Measurements from ENCODE around the gene SF3A2.

SF3A2 gene

DNA sequence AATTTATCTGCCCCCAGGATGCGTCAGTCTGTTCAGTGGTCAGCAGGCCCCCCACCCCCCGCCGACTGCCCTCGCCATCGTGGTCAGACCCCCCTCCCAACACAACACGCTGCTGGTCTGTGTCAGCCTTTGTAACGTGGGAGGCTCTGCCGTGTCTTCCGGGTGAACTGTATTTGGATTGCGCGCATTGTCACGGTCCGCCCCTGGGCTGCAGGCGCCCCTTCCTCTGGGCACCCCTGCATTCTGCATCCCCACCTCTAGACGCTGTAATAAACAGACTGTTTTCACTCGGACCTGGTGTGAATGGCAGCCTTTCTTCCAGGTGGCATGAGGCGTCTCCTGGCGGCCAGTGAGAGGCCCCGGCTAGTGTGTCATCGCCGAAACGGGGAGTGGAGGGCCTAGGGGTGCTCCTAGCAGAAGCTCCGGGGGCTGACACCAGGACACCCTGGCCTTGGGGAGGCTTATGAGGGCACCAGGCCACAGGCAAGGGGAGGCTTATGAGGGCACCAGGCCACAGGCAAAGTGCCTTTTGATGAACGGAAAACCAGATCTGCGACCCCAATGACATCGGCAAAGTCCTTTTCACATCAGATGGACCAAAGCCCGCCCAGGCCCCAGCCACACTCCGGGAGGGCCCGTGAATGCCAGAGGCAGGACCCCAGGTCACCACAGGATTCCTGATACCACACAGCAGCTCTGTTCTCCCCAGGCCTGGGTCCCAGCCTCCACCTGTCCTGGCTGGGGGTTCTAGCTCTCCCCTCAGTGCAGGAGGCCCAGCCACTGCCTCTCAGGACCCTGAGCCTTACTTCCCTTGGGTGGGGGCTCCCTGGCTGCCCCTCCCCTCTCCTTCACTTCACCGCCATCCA, 4.1 kb upstream of the SF3A2 start:
- in situ Hi-C loops (cut with HindIII; ENCODE audit: low pct_unique_long_range_greater_than_20kb, low sequenced_read_pairs): no loop called here
- no peak for TF ChIP-seq JUND (IDR thresholded peaks at IDR 0.05; ENCODE audit: low read depth)
- DNase-seq (ENCODE audit: low read depth in 1 of 2, low spot score in 1 of 2): no peak

- no peak for DNase-seq (ENCODE audit: low read depth in 1 of 2, low spot score in 1 of 2)
- in situ Hi-C loops (cut with HindIII; ENCODE audit: low pct_unique_long_range_greater_than_20kb, low sequenced_read_pairs): no loop called here
- no peak for TF ChIP-seq JUND (IDR thresholded peaks at IDR 0.05; ENCODE audit: low read depth)
Observed at GRCh38 chr19:2233601-2234280, 2.9 kb upstream of the SF3A2 start.

- TF ChIP-seq JUND (IDR thresholded peaks at IDR 0.05; ENCODE audit: low read depth): no peak
- in situ Hi-C loops (cut with HindIII; ENCODE audit: low pct_unique_long_range_greater_than_20kb, low sequenced_read_pairs): no loop called here
Observed at GRCh38 chr19:2234996-2235380, 1.6 kb upstream of the SF3A2 start.

GRCh38 chr19:2235381-2236063, 1.1 kb upstream of the SF3A2 start:
- in situ Hi-C loops (cut with HindIII; ENCODE audit: low pct_unique_long_range_greater_than_20kb, low sequenced_read_pairs): no loop called here
- peak in 1 of 2 experiments; percentile 22 for DNase-seq (ENCODE audit: low read depth in 1 of 2, low spot score in 1 of 2)

More at GRCh38 chr19:2234996-2235380, 1.6 kb upstream of the SF3A2 start:
- DNase-seq (ENCODE audit: low read depth in 1 of 2, low spot score in 1 of 2): no peak

DNA sequence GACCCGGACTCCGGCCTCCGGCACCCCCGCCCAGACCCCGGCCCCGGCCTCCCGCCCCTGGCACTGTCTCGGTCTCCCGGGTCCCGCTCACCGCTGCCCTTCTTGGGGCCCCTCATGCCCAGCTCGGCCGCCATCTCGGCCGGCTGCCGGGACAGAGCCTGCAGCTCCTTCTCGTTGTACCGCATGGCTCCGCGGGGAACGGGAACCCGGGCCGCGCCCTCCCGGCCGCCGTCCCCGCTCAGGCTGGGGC, 635 bp upstream of the SF3A2 start:
- in situ Hi-C loops (cut with HindIII; ENCODE audit: low pct_unique_long_range_greater_than_20kb, low sequenced_read_pairs): no loop called here
- DNase-seq (ENCODE audit: low read depth in 1 of 2, low spot score in 1 of 2): no peak
- TF ChIP-seq JUND (IDR thresholded peaks at IDR 0.05; ENCODE audit: low read depth): no peak

More at GRCh38 chr19:2235381-2236063, 1.1 kb upstream of the SF3A2 start:
- no peak for TF ChIP-seq JUND (IDR thresholded peaks at IDR 0.05; ENCODE audit: low read depth)

DNA sequence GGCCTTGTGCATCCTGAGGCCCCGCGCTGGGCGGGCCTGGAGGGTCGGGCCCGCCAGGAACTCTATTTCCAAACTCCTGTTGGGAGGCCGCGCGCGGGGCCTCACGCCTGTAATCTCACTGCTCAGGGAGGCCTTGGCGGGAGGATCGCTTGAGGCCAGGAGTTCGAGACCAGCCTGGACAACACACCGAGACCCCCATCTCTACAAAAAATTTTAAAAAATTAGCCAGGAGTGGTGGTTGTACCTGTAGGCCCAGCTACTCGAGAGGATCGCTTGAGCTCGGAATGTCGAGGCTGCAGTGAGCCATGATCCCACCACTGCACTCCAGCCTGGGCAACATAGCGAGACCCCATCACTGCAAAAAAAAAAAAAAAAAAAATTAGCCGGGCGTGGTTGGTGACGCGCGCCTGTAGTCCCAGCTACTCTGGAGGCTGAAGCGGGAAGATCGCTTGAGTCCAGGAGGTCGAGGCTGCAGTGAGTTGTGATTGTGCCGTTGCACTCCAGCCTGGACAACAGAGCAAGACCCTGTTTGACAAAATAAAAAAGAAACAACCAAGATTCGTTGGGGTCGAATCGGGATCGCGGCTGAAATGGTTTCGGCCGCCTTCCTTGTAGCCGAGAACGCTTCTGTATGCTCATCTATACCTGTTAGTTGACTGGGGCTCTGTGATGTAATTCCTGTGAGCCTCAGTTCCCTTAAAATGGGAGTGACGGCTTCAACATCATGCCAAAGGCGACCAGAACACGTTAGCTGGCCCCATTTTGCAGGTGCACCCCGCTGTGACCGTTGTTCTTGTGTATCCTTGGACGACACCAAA, 636 bp downstream of the SF3A2 start:
- no peak for DNase-seq (ENCODE audit: low read depth in 1 of 2, low spot score in 1 of 2)
- TF ChIP-seq JUND (IDR thresholded peaks at IDR 0.05; ENCODE audit: low read depth): no peak
- in situ Hi-C loops (cut with HindIII; ENCODE audit: low pct_unique_long_range_greater_than_20kb, low sequenced_read_pairs): no loop called here

DNA sequence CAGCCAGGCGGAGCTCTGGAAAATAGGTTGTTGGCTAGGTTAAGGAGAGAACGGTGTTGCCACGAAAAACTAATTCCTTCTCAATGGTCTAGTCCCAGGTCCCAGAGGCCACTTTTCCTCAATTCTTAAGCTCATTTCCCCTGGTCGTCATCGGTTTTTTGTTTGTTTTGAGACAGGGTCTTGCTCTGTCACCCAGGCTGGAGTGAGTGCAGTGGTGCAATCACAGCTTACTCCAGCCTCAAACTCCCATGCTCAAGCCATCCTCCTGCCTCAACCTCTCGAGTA, 1.2 kb downstream of the SF3A2 start:
- in situ Hi-C loops (cut with HindIII; ENCODE audit: low pct_unique_long_range_greater_than_20kb, low sequenced_read_pairs): no loop called here
- TF ChIP-seq JUND (IDR thresholded peaks at IDR 0.05; ENCODE audit: low read depth): no peak

DNA sequence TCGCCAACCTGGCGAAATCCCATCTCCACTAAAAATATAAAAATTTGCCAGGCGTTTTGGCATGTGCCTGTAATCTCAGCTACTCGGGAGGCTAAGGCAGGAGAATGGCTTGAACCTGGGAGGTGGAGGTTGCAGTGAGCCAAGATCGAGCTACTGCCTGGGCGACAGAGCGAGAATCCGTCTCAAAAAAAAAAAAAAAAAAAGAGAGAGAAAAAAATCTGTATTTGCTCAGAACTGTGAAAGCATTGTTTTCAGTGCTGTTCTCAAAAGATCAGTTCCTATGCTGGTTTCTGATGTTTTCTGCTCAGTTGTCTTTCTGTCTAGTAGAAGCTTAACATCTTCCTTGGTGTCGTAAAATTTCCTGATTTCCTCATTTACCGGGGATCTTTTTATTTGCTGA, 2.5 kb downstream of the SF3A2 start:
- no peak for TF ChIP-seq JUND (IDR thresholded peaks at IDR 0.05; ENCODE audit: low read depth)
- in situ Hi-C loops (cut with HindIII; ENCODE audit: low pct_unique_long_range_greater_than_20kb, low sequenced_read_pairs): no loop called here
- no peak for DNase-seq (ENCODE audit: low read depth in 1 of 2, low spot score in 1 of 2)

More for the DNA sequence above, 1.2 kb downstream of the SF3A2 start:
- DNase-seq (ENCODE audit: low read depth in 1 of 2, low spot score in 1 of 2): no peak

DNA sequence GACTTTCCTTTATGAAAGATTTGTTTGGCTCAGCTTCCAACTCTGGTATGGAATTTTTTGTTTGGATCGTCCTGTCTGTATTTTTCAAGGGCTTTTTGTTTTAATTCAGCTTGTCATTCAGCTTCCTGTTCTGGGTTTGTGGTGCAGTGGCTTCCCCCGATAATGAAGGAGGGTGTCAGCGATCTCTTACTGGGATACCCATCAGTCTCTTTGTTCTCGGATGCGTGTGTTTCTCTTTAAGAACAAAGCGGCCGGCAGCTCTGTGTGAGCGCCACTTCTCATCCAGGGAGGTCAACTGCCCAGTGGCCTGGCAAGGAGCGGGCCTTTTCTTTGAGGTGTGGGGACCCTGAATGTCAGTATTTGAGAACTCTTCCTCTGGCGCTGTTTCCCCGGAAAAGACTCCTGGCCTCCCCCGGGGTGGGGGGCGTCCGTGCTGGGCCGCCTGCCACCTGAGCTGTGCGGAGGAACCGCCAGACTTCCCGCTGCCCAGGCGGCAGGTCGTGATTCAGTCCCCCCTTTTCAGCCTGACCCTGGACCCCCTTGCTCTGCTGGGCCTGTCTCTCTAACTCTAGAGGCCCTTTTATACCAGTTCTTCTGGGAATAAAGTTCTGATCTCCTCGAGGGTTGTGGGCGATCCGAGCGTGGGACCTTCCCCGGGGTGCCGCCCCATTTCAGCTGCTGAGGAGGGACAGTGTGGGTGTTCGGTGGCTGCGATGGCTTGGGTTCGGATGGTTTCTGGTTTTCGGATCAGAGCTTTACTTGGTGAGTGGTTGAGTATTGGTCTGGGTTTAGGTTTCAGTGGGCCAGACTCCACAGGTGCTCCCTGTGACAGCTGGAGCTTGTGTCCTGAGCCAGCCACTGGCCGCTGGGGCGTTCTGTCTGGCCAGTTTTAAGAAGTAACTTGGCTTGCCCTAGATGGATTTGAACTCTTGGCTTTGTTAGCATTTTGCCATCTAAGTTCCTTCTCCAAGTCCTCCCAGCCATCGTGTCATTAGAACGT, 3.4 kb downstream of the SF3A2 start:
- TF ChIP-seq JUND (IDR thresholded peaks at IDR 0.05; ENCODE audit: low read depth): no peak
- peak in 1 of 2 experiments; percentile 30 for DNase-seq (ENCODE audit: low read depth in 1 of 2, low spot score in 1 of 2)
- in situ Hi-C loops (cut with HindIII; ENCODE audit: low pct_unique_long_range_greater_than_20kb, low sequenced_read_pairs): no loop called here

GRCh38 chr19:2240881-2241760, 4.5 kb downstream of the SF3A2 start:
- peak in 1 of 2 experiments; percentile 39 for DNase-seq (ENCODE audit: low read depth in 1 of 2, low spot score in 1 of 2)
- in situ Hi-C loops (cut with HindIII; ENCODE audit: low pct_unique_long_range_greater_than_20kb, low sequenced_read_pairs): no loop called here
- TF ChIP-seq JUND (IDR thresholded peaks at IDR 0.05; ENCODE audit: low read depth): no peak

GRCh38 chr19:2242092-2242537, 5.5 kb downstream of the SF3A2 start:
- no peak for TF ChIP-seq JUND (IDR thresholded peaks at IDR 0.05; ENCODE audit: low read depth)
- in situ Hi-C loops (cut with HindIII; ENCODE audit: low pct_unique_long_range_greater_than_20kb, low sequenced_read_pairs): no loop called here
- DNase-seq (ENCODE audit: low read depth in 1 of 2, low spot score in 1 of 2): no peak
